ENCODE results near the gene SHE. TPM values are rescaled to one million over a fixed set of nuclear protein-coding genes. Genes with fewer than 3 reads are reported as not detected.

The SHE gene
- total and polyA plus RNA-seq, 2 experiments from 2014 or later: 2.0 to 2.7 TPM

GRCh38 chr1:154429841-154430611, 72.2 kb downstream of the SHE start:
- no peaks in the 10 kb centered on the region for H3K9me3 ChIP-seq (ENCODE audit: low read depth)
- TF ChIP-seq CTCF (IDR thresholded peaks at IDR 0.05; ENCODE audit: low read depth, low read length): no peak
- H3K4me1 ChIP-seq (ENCODE audit: low read depth): peaks cover 37% of the 10 kb centered on the region
- no peak for DNase-seq (ENCODE audit: low read depth in 1 of 2, low spot score in 1 of 2)
- H3K4me3 ChIP-seq: no peak overlapping the region
- H3K27me3 ChIP-seq: no peaks in the 10 kb centered on the region
- H3K27ac ChIP-seq: no peak overlapping the region
- H3K36me3 ChIP-seq: no peaks in the 10 kb centered on the region

Other genes with a start within 250 kb of the SHE start
- gene HAX1, start 229.8 kb downstream of the SHE start, total RNA-seq: 92.1 and 101 TPM in 2 replicates
- 106 and 112 TPM in 2 replicates for gene HAX1, start 229.8 kb downstream of the SHE start, polyA plus RNA-seq
- gene AQP10, start 181.3 kb downstream of the SHE start, total RNA-seq: 4.8 and 11.2 TPM in 2 replicates
- gene AQP10, start 181.3 kb downstream of the SHE start, polyA plus RNA-seq: 5.4 and 20.6 TPM in 2 replicates
- gene ATP8B2, start 176.9 kb downstream of the SHE start, total RNA-seq: 102 and 116 TPM in 2 replicates
- 12.8 and 13.5 TPM in 2 replicates for gene ATP8B2, start 176.9 kb downstream of the SHE start, polyA plus RNA-seq
- gene IL6R, start 97.1 kb downstream of the SHE start, total RNA-seq: 5.2 and 17.2 TPM in 2 replicates
- gene IL6R, start 97.1 kb downstream of the SHE start, polyA plus RNA-seq: 2.5 and 3.9 TPM in 2 replicates
- gene TDRD10, start 193 bp downstream of the SHE start, total RNA-seq: 0.51 and 0.53 TPM in 2 replicates
- gene TDRD10, start 193 bp downstream of the SHE start, polyA plus RNA-seq: 0.54 and 1.0 TPM in 2 replicates
- gene UBE2Q1, start 56.2 kb upstream of the SHE start, total RNA-seq: 41.6 and 46.5 TPM in 2 replicates
- gene UBE2Q1, start 56.2 kb upstream of the SHE start, polyA plus RNA-seq: 60.8 and 77.2 TPM in 2 replicates
- 0.12 and 0.46 TPM in 2 replicates for gene CHRNB2, start 65.4 kb upstream of the SHE start, total RNA-seq
- not detected in 2 replicates for gene CHRNB2, start 65.4 kb upstream of the SHE start, polyA plus RNA-seq
- 63.7 and 74.3 TPM in 2 replicates for gene ADAR, start 105.8 kb upstream of the SHE start, total RNA-seq
- gene ADAR, start 105.8 kb upstream of the SHE start, polyA plus RNA-seq: 47.5 and 64.3 TPM in 2 replicates

Data from cardiac muscle cell (in vitro differentiated cells and primary cell).